Breast epithelium (tissue), 4 donors: ENCODE results near the gene DNAH8. TPM values are rescaled to one million over a fixed set of nuclear protein-coding genes. Genes with fewer than 3 reads are reported as not detected.

Source experiments
- DNase-seq, 2 donors: peaks; one replicate each; pipeline ENCODE4 v3.0.0-alpha.2; 2019; ENCODE audit warnings: low spot score in 2 of 2
- H3K27ac ChIP-seq, 2 donors: fragments of 200-600 bp; sonication (generic) in 1 of 2; one replicate each; pipeline ENCODE4 v1.5.1; 2016 to 2019; ENCODE audit warnings: mild to moderate bottlenecking in 1 of 2
- H3K27me3 ChIP-seq, 2 donors: fragments of 200-600 bp; sonication (generic) in 1 of 2; one replicate each; pipeline versions ENCODE4 v1.5.1 to v1.6.0; 2017 to 2019; ENCODE audit warnings: control low read depth in 1 of 2, mild to moderate bottlenecking in 1 of 2
- H3K36me3 ChIP-seq: fragments of 200-600 bp; one replicate; pipeline ENCODE4 v1.5.1; 2019
- H3K4me1 ChIP-seq, 2 donors: fragments of 200-600 bp; sonication (generic); one replicate each; pipeline ENCODE4 v1.5.1; 2016 to 2019; ENCODE audit warnings: control low read depth in 1 of 2
- H3K4me3 ChIP-seq, 3 donors: fragments of 200-600 bp; sonication (generic); 1 replicate in 2 of 3; 2 replicates in 1 of 3; pipeline ENCODE4 v1.5.1; 2016 to 2019; ENCODE audit warnings: mild to moderate bottlenecking in 3 of 3, moderate library complexity in 2 of 3
- H3K9me3 ChIP-seq, 2 donors: fragments of 200-600 bp; sonication (generic) in 1 of 2; one replicate each; pipeline ENCODE4 v1.5.1; 2016 to 2019; ENCODE audit warnings: control low read depth in 1 of 2
- POLR2A ChIP-seq: fragments of 450-650 bp; IDR thresholded peaks from one replicate; pipeline ENCODE4 v1.6.1; 2016; ENCODE audit warnings: antibody characterized with exemption, mild to moderate bottlenecking, moderate library complexity
- POLR2AphosphoS5 ChIP-seq, 3 donors: sonication (generic); formaldehyde crosslinking; IDR thresholded peaks; one replicate each; pipeline ENCODE4 v1.6.1; 2017; ENCODE audit warnings: antibody characterized with exemption in 3 of 3
- intact Hi-C: fragments of 100-400 bp; cut with DNase I; formaldehyde crosslinking; loops from one replicate; pipeline ENCODE4 v1.15.1; 2023; ENCODE audit warnings: low total_unique reads
- total RNA-seq, 3 donors: library from RNA; depleted of rRNA; stranded (reverse); fragments of >200 nt; gene quantifications; one replicate each; pipeline ENCODE4 v1.1.0, GENCODE V29; 2016
- TF ChIP-seq, protein P1 (sequence below), 3 donors: fragments of 450-650 bp; IDR thresholded peaks; one replicate each; pipeline ENCODE4 v1.5.1; 2016 to 2017; ENCODE audit warnings: antibody characterized with exemption in 3 of 3, mild to moderate bottlenecking in 3 of 3, moderate library complexity in 3 of 3

DNAH8 gene
- total RNA-seq, 3 donors from 2014 or later: under 0.01 TPM; not detected in 1

DNA sequence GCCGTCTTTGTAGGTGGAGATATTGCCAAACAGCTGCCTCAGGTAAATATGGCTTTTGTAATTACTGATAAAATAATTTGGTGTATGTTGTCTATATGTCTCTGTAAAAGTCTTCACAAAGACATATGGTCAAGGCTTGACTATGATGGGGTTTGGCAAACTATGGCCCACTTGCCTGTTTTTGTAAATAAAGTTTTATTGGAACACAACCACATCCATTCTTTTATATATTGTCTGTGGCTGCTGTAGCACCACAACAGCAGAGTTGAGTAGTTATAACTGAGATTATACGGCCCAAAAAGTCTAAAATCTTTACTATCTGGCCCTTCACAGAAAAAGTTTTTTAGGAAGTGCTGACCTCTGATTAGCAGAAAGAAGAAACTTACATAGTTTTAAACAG lies 133.6 kb downstream of the DNAH8 start:
- Histone ChIP-seq H3K36me3 (no peaks in the 10 kb centered on the region), H3K9me3 (no peaks in the 10 kb centered on the region), H3K27me3 (no peaks in the 10 kb centered on the region), H3K4me1 (no peaks in the 10 kb centered on the region), H3K27ac (no peak overlapping the region), H3K4me3 (no peak overlapping the region)
- no peak for TF ChIP-seq POLR2A
- no peak for TF ChIP-seq POLR2AphosphoS5 (IDR thresholded peaks at IDR 0.05)
- TF ChIP-seq, protein P1, sequence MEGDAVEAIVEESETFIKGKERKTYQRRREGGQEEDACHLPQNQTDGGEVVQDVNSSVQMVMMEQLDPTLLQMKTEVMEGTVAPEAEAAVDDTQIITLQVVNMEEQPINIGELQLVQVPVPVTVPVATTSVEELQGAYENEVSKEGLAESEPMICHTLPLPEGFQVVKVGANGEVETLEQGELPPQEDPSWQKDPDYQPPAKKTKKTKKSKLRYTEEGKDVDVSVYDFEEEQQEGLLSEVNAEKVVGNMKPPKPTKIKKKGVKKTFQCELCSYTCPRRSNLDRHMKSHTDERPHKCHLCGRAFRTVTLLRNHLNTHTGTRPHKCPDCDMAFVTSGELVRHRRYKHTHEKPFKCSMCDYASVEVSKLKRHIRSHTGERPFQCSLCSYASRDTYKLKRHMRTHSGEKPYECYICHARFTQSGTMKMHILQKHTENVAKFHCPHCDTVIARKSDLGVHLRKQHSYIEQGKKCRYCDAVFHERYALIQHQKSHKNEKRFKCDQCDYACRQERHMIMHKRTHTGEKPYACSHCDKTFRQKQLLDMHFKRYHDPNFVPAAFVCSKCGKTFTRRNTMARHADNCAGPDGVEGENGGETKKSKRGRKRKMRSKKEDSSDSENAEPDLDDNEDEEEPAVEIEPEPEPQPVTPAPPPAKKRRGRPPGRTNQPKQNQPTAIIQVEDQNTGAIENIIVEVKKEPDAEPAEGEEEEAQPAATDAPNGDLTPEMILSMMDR (IDR thresholded peaks at IDR 0.05): no peak
- no peak for DNase-seq
- intact Hi-C loops: no loop called here

DNA sequence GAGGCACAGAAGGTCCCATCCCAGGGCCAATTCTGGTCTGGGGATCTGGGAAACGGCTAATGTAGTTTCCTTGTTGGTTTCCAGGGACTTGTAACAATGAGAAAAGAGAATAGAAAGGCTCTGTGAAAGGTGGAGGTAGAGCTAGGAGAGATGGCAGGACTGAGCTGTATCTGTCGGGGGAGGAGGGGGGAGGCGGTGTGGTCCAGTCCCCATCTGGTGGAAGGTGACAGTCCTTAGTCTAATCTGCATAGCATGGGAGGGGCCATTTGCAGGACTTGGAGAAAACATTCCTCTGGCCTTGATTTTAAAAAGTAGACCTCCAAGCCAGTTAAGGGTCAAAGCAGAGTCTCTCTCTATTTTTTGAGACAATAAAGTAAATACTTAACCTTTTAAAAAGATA lies 137.1 kb downstream of the DNAH8 start:
- no peak for DNase-seq
- no peak for TF ChIP-seq POLR2A
- TF ChIP-seq, protein P1 (IDR thresholded peaks at IDR 0.05): no peak
- Histone ChIP-seq H3K4me1 (no peaks in the 10 kb centered on the region), H3K4me3 (no peak overlapping the region), H3K36me3 (no peaks in the 10 kb centered on the region), H3K27me3 (no peaks in the 10 kb centered on the region), H3K27ac (no peak overlapping the region), H3K9me3 (no peaks in the 10 kb centered on the region)
- intact Hi-C loops: no loop called here

DNA sequence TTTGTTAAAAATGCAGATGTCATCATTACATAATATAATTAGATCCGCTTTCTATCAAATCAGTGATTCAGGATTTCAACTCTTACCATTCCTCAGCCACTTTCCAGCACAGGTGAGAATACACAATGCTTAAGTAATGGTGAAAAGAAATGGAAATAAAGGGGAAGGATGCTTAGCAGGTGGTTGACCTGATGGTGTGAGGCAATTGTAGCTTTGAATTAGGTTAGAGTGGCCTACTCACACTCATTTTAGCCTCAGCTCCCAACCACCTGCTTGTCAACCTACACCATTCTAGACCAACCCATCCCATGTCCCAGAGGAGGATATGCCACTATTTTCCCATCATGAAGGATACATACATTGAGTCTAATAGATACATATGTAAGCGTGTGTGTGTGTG lies 138.1 kb downstream of the DNAH8 start:
- H3K27me3 ChIP-seq: no peaks in the 10 kb centered on the region
- H3K4me1 ChIP-seq: no peaks in the 10 kb centered on the region
- no peak overlapping the region for H3K27ac ChIP-seq
- intact Hi-C loops: no loop called here
- H3K9me3 ChIP-seq: no peaks in the 10 kb centered on the region
- DNase-seq: no peak
- H3K4me3 ChIP-seq: no peak overlapping the region
- H3K36me3 ChIP-seq: no peaks in the 10 kb centered on the region
- TF ChIP-seq POLR2AphosphoS5 (IDR thresholded peaks at IDR 0.05) (no peak), POLR2A (no peak)
- TF ChIP-seq, protein P1 (IDR thresholded peaks at IDR 0.05): no peak

DNA sequence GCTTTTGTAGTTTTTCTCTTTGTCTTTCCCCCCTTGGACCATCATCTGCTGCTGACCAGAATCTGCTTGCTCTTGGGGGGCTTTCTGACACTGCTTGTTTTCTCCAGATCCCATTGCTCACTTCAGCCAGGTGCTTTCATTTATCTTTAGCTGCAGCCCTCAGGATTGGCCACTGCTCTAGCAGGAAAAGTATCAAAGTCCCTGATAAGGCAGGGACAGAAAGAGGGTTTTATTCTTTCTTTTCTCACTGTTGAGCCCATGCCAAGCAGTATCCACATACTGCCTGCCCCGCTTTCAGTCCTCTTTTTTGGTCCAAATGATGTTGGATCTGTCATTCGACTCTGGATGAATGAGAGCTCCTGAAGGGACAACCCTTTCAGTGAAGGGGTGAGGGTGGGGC lies 141.4 kb downstream of the DNAH8 start:
- TF ChIP-seq POLR2A (no peak), POLR2AphosphoS5 (IDR thresholded peaks at IDR 0.05) (no peak)
- TF ChIP-seq, protein P1 (IDR thresholded peaks at IDR 0.05): no peak
- Histone ChIP-seq H3K27me3 (no peaks in the 10 kb centered on the region), H3K4me1 (no peaks in the 10 kb centered on the region), H3K4me3 (no peak overlapping the region), H3K36me3 (no peaks in the 10 kb centered on the region), H3K9me3 (no peaks in the 10 kb centered on the region), H3K27ac (no peak overlapping the region)
- DNase-seq: no peak
- intact Hi-C loops: loop anchor here (5.0 kb wide), 1 partner anchor 1736 kb away; no protein-coding TSS in a partner anchor

DNA sequence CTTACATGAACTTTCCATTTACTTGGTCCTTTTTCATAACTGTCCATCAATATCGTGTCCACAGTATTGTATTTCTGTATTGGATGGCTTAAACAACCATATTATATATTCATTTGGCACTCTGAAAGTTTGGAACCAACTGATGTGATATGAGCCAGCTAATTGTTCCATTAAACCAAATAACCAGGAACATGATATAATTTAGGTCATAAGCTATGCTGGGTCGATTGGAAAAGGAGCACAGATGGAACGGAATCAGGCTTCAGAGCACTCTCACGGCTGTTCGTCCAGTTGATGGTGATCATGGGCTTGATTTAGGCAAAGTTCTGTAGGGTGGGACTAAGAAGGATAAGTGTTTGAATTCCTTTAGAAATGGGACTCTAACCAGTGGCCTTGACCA lies 142.7 kb downstream of the DNAH8 start:
- Histone ChIP-seq H3K4me3 (no peak overlapping the region), H3K4me1 (no peaks in the 10 kb centered on the region), H3K27ac (no peak overlapping the region), H3K36me3 (no peaks in the 10 kb centered on the region), H3K9me3 (no peaks in the 10 kb centered on the region), H3K27me3 (no peaks in the 10 kb centered on the region)
- no peak for TF ChIP-seq POLR2A
- no peak for TF ChIP-seq POLR2AphosphoS5 (IDR thresholded peaks at IDR 0.05)
- TF ChIP-seq, protein P1 (IDR thresholded peaks at IDR 0.05): no peak
- intact Hi-C loops: loop anchor here (5.0 kb wide), 1 partner anchor 1734 kb away; no protein-coding TSS in a partner anchor
- no peak for DNase-seq
